Stimulated activated CD4-positive, alpha-beta T cell treated with anti-CD3 and anti-CD28 coated beads, Interleukin-12 subunit alpha, Interleukin-12 subunit beta, amount 100 ng/mL, for 48 hours (primary cell): ENCODE measurements around the gene CITED1.

Experiments used
- DNase-seq, 3 donors: peaks; one replicate each; pipeline ENCODE4 v3.0.0-alpha.2; 2020; ENCODE audit warnings: low read depth in 2 of 3, low spot score in 1 of 3

The CITED1 gene

DNA sequence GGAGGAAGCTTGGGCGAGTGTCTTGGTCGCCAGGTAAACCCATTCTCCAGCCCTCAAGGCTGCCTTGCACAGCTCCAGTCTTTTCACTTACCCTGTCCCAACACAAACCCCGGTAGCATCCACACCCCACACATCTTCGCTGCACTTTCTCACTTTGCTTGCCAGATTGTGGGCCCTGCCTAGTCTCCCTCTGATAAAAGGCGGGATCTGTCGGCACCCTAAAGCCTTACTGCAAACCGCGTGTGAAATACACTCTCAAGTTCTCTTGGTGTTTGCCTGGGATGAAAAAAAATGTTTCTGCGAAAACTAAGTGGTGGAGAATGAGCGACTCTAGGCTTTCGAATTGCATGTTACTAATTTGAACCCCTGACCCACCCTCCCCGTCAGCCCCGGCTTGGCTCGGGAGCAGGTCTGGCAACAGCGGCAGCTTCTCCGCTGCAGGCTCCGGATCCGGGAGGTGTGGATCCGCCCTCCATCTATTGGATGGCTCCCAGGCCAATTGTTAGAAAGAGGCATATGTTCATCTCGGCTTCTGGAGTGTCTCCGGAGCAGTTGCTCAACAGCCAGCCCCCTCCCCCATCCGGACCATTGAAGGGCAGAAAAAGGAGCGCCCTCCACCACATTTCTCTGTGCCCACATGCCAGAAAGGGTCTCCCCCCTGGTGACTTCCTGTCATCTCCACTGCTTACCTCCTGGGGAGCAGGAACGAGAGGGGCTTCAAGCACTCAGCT lies 3.0 kb upstream of the CITED1 start:
- peak in 1 of 3 donors; percentile 27 for DNase-seq

DNA sequence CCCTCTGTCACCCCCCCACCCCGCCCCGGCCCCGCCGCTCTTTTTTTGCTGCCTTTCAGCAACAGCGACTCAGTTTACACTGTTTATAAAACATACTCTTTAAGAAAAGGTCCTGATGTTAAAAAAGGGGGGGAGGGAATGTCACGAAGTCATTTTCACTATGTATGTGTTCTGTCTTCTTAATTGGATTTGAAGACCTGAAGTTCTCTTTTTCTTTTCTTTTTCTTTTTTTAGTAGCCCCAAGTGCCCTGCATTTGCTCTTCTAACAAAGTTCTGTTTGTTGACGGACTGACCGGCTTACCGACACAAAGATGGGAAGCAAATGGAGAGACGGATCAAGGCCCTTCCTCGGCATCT lies 2.5 kb upstream of the CITED1 start:
- no peak for DNase-seq

DNA sequence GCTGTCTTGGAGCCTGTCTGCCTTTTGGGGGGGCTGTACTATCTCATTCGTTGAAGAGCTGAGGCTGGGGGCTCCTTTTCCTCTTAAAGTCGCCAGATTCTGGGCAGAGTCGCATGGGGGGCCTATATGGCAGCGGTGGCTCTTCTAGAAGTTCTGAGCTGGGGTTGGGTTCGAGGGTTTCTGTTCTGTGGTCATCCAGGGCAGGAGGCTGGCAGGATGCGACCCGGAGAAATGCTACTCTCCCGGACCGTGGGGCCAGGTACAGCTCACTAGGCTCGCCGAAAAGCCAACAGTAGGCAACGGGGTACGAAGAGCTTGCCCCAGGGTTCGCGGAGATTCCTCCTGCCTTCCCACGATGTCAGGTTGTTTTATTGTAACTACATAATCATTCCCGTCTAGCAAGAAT lies 1.9 kb upstream of the CITED1 start:
- DNase-seq = no peak

DNA sequence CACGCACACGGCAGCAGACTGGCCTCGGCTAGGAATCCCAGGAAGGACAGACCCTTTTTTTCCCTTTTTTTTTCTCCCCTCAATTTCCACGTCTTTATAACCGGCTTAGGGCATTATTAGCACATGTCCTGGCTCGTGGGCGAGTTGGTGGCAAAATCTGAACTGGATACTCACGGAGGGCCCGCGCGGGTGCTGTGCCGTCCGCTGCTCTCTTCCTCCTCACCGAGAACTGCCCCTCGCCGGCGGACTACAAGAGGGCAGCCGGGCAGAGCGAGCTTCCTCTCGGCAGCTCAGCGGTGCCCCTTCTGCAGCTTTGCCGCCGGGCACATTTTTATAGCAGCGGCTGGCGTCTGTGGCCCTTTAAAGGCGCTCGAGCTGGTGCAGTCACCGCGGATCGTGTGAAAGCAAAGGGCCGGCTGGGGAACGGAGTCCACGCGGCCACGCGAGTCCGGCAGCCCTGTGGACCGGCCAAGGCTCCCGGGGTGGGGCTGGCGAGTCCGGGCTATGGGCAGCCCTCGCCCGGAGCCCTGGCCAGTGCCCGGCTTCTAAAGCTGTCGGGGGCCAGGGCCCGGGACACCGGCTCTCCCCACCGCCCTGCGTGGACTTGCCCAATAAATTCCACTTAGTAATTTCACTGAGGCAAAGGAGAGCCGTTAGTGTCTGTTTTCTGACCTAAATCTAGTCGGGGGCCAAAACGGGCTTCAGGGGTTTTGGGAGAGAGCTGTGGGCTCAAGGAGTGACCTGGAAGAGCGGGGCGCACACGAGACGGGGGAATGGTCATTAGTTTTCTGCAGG lies 1.3 kb upstream of the CITED1 start:
- no peak for DNase-seq

DNA sequence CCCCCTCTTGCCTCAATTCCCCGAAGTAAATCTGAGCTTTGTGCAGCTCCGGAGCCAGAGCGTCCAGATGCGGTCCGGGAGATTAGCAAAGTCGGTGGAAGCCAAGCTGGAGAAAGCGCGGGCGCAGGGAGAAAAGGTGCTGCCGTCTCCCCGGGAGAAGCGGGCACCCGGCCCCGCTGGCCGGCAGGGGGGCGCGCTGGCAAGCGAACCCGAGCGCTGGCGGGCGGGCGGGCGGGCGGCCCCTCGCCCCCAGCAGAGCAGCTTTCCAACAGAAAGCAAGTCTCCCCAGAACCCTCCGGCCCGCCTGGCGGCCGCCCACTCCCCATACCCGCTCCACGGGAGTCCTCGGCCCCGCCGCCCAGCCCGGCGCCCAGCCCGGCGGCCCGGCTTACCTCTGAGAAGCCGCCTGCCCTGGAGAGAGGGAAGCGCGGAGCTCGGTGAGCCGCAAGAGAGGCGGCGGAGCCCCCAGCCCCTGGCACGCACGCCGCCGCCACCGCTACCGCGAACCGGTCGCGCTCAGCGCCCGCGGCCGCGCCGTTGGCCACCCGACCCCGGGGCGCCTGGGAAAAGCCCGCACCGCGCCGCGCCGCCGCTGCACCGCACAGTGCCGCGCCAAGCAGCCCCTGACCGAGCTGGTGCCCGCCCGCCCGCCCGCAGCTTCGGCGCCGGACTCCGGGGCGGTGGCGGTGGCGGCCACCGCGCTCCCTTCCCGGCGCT lies 529 bp upstream of the CITED1 start:
- no peak for DNase-seq

DNA sequence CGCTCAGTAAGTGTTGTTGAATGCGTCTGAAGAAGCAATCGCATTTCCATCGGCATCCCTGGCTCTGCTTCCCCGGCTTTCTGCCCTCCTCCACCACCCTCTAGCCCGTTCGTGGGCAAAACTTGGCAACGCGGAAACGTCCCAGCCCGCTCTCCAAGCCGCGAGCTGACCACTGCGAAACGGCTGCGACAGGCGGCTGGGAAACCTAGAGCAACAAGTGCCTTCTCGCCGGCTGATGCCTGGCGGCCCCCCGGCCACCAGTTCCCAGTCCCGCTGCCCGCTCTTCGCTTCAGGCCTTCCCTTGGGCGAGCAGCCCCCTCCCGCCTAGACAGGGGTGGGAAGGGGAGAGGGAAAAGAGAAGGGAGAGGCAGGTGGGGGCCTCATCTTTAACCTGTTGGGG lies 837 bp downstream of the CITED1 start:
- no peak for DNase-seq

DNA sequence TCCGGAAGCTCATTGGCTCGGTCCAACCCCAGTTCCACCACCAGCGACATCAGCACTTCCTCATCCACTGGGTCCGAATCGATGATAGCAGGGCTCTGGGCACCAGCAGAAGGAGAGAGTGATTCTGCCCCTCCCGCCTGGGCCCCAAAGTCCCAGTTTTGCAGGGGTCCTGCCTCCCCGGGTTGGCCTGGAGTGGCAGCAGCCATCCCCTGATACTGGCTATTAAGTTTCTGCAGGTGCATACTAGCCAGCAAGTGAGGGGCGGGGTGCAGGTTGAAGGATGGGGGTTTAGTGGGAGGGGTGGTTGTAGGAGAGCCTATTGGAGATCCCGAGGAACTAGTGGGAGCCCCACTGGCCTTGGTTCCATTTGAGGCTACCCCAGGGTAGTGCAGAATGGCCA lies 3.9 kb downstream of the CITED1 start:
- no peak for DNase-seq

DNA sequence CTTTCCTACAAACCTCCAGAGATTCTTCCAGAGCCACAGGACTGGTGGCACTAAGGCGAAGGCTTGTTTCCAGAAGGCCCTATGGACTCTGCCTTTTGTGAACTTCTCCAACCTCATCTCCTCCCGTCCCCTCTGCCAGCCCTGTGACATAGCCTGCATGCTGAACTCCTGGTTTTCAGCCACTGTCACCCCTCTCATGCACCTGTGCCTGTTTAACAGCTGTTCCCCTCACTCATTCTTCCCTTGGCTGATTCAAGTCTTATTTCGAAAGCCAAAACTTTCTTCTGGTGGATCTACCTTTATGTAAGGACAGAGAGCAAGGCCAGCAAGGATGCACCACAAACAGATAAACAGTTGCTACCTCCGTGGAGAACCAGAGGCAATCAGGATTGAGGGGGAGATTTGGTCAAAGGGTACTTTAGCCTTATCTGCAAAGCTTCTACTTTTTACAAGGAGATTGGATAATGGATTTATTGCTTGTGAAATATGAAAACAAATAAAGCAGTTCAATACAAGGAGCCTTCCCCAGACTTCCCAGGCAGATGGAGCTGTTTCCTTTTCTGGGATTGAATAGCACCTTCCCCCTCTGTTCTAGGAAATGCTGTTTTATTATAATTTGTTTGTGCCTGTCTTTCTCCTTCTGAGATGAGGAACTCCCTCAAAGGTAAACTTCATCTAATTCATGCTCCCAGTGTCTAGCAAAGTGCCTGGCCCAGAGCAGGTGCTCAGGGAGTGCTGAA lies 5.7 kb downstream of the CITED1 start:
- DNase-seq = no peak

DNA sequence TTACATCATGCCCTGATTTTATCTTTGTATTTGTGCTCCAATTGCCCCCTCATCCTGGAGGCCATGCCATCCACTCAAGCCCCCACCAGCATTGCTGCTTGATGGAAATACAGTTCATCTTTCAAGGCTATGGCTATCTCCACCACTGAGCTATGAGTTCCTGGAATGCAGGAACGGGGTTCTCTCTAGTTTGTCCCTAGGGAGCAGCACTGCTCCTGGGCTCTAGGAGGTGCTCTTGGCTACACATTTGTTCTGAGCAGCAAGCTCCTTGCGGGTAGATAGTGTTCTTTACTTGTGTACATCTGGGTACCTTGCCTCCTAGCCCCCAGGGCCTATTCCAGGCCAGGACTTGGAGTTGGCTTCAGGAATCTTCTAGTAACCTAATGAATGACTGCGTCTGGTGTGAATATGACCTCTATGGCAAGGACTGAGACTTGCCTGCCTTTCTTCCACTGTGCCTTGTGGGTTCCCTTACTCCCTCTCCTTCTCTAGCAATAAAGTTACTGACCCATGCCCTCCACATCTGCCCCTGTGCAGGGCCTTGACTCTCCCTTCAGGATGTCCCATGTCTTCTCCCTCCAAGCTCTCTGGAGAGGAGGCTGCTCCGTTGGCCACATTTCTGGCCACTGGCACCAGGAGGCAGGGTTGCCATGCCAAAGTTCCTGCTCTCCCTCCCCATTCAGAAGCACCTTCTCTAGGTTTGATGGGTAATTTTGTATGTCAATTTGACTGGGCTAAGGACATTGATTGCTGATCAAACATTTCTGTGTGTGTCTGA lies 7.6 kb downstream of the CITED1 start:
- no peak for DNase-seq

DNA sequence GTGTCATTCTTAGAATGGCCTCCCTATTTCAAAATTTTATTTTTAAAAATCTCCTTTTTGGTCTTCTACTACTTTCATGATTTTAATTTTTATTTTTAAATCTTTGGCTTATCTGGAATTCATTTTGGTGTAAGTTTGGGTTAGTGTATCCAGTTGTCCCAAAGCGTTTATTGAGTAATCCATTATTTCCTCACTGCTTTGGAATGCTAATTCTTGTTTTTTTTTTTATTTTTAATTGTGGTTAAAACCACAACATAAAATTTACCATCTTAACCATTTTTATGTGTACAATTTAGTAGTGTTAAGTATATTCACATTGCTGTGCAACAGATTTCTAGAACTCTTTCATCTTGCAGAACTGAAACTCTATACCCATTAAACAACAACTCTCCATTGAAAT lies 8.7 kb downstream of the CITED1 start:
- no peak for DNase-seq

DNA sequence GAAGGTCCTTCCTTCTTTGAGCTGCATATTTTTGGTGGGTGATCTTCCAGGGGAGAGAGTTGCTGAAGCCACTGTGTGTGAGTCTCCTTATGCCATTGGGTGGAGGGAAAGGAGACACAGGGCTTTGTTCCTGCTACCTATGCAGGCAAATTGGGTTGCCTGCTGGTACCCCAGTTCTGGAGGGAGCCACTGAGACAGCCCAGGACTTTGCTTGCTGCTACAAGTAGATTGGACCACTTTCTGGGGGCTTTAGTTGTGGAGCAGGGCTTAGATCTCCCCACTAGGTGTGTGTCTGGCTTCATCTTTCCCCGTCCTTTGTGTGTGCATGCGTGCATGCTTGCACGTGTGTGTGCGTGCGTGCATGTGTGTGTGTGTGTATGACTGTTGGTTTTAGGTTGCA lies 10.0 kb downstream of the CITED1 start:
- DNase-seq = no peak

DNA sequence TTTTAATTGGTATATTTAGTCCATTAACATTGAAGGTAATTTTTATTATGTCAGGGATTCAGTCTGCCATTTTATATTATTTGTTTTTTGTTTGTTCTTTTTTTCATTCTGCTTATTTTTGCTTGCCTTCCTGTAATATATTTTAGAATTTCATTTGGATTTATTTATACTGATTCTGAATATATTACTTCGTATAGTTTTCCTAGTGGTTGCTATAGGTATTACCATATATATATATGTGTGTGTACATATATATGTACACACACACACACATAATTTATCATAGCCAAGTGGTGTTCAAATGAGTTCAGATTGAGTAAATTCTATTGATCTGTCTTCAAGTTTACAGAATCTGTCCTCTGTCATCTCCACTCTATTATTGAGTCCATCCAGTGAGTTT lies 11.2 kb downstream of the CITED1 start:
- no peak for DNase-seq

DNA sequence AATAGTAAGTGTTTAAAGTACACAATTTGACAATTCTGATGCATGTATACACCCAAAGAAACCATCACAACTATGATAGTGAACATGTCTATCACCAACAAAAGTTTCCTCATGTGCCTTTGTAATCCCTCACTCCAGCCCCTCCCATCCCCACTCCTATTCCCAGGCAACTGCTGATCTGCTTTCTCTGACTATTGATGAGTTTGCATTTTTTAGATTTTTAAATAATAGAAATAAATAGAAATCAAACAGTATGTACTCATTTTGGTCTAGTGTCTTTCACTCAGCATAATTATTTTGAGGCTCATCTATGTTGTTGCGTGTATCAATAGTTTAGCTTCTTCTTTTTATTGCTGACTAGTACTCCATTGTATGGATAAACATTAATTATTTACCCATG lies 23.4 kb downstream of the CITED1 start:
- DNase-seq = no peak

DNA sequence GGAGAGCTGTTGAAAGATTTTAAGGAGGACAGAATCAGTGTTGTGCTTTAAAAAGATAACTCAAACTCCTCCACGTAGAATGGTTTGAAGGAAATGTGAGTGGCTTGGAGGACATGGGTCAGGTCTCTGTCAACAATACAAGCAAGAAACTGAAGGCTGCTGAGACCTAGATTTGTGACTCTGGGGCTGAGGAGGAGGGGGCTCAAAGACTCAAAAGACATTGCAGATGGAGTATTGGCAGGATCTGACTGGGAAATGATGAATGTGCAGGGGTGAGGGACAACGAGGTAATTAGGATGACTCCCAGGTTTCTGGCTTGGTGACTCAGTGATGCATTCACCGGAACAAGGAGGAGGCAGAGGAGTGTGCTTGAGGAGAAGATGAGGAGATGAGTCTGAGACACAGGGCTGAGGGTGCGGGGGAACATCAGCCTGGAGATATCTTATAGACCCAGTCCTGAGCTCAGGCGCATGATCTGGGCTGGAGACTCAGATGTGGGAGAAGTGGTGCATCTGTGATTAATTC lies 25.3 kb downstream of the CITED1 start:
- DNase-seq = no peak

DNA sequence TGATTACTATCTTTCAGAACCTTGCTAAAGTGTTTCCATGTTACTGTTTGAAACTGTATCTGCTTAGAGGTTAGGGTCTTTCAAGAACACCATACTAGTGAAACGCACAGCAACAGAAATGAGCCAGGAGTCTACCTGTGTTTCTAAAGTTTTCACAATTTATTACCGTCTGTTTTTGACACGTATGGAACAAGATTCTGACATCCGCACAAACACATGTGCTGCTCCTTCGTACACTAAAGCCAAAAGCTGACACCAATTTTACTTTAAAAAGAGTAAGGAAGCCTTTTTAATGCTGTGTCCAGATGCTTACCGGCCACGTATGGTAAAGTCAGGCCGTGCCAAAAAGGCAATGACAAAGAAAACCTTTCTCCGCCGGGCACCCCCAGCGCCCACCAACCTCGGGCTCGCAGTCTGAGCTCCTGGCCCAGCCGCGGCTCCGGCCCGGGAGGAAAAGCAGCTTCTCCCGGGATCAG lies 29.2 kb downstream of the CITED1 start:
- DNase-seq = no peak

DNA sequence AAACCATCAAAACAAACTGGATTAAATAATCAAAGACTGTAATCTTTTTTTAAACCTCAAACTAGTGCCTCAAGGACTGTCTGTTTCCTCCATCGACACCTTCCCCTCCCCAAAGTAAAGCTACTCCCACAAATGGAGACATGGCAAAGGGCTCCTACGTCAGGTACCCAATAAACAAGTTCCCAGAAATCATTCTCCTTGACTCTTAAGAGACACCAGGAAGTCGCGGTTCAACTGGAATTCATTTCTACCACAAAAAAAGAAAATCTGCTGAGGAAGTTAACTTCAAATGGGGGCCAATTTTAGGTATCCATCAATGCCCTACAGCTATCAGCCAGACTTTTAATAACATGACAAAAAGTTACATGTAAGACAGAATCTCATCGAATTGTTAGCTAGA lies 31.2 kb downstream of the CITED1 start:
- DNase-seq = no peak

DNA sequence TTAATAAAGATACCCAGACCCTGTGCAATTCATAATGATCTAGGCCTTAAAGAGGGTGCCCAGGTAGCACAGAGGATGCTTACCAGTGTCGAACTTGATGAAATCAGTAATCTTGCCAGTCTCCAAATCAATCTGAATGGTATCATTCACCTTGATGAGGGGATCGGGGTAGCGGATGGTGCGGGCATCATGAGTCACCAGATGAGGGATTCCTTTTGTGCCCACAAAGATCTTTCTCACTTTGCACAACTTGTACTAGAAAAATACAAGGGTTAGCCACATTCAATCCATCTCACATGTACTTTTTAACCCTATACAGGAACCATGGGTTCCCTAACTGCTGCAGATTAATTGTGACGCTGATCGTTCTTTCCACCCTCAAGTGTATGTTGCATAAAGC lies 32.0 kb downstream of the CITED1 start:
- peak in 1 of 3 donors; percentile 3 for DNase-seq

DNA sequence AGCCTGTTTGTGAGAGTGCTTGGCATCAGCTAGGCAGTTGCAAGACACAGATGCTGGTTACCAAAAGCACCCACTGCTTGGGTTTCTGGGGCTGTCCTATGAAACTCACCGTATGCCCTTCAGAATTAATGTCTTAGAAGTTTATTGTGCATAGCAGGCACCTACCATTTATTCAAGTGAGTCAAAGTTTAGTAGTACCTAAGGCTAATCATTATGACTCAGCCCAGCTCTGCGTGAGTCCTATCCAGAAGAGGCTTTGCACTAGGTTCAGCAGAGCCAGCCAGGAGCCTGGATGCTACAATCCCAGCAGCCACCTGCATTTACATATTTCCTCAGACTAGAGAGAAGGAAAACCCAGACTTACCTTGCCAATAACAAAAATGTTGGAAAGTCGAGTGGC lies 32.8 kb downstream of the CITED1 start:
- DNase-seq = no peak

DNA sequence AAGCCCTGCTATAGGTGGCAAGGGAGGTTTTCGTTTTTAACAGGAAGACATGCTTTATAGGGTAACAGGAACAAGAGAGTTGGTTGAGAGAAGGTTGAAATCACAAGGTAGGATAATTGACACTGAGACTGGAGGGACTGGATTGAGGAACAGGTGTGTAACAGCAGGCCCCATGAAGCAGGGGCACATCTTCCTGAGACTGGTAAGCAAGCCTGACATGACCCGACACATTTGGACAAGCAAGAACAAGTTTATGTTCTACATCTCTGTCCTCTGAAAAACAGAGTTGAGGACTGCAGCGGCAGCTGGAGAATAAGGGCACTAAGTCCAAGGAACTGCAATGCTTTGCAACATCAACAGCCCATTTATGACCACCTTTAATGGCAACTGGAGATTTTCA lies 33.9 kb downstream of the CITED1 start:
- no peak for DNase-seq

DNA sequence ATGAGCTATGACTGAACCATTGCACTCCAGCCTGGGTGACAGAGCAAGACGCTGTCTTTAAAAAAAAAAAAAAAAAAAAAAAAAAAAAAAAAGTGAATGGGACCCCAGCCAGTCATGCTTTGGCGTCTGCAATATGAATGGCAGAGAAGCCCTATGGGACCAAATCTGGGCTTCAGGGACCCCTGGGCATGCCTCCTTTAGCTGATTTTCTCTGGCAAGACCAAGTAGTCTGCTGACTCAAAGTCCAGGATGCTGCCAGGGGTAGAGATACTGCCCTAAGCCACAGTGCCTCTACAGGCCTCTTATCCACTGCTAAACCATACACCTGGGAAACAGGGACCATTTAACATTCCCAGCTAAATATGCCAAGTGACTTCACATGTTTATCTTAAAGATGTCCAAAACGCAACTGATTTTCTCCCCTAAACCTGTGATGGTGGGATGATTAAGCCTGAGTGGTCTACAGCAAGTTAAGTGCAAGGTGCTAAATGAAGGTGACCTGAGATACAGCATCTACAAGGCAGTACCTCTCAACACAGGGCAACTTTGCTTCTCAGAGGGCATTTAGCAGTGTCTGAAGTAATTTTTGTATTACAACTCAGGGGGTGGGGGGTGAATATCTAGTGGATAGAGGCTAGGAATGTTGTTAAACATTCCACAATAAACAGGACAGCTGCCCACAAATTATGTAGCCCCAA lies 34.5 kb downstream of the CITED1 start:
- DNase-seq = no peak
